OCI-LY7 (cell line): Measurements from ENCODE around the gene BMPR1B.

Experiments
- CTCF ChIP-seq: fragments of 200-600 bp; sonication (generic); conservative IDR thresholded peaks from 2 replicates; pipeline ENCODE4 v1.5.1; 2014; ENCODE audit warnings: mild to moderate bottlenecking, antibody characterized with exemption, low read length, moderate library complexity, mixed read lengths
- EZH2phosphoT487 ChIP-seq: fragments of 200-600 bp; sonication (generic); IDR thresholded peaks from 2 replicates; pipeline ENCODE4 v1.6.1; 2018; ENCODE audit warnings: low read depth, borderline replicate concordance, mild to moderate bottlenecking, mixed run types, antibody characterized with exemption, low read length, moderate library complexity, mixed read lengths

- TF ChIP-seq EZH2phosphoT487: no peak
- peak; percentile 76 for TF ChIP-seq CTCF
Observed at GRCh38 chr4:95095348-95095974, 337.7 kb downstream of the BMPR1B start.
